ENCODE measurements around the gene HECTD4.

Gene HECTD4

DNA sequence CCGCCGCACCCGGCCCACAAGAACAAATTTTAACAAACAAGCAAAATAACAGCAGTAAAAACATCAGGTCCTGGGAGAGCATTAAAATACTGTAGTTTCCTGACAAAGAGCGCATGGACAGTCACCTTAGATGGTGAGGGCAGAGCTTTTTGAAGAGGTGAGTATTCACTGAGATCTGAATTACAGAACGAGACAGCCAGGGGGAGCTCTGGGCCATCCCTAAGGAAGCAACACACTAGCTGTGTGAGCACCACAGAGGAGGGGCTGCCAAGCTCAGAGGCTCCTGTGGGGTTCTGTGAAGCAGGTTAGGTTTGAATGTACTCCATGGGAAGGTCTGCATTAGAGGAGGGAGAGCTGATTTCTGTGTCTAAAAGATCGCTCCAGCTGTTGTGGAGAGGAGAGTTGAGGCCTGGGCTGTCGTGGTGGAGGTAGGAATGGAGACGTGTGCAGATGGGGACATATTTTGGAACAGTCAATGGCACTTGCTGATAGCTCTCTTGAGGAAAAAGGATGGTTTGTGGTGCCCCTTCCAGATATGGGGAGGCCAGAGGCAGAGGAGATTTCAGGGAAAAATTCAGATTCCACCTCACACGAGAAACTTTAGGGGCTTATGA is 184.0 kb downstream of the HECTD4 start:
- TF ChIP-seq, protein P1, sequence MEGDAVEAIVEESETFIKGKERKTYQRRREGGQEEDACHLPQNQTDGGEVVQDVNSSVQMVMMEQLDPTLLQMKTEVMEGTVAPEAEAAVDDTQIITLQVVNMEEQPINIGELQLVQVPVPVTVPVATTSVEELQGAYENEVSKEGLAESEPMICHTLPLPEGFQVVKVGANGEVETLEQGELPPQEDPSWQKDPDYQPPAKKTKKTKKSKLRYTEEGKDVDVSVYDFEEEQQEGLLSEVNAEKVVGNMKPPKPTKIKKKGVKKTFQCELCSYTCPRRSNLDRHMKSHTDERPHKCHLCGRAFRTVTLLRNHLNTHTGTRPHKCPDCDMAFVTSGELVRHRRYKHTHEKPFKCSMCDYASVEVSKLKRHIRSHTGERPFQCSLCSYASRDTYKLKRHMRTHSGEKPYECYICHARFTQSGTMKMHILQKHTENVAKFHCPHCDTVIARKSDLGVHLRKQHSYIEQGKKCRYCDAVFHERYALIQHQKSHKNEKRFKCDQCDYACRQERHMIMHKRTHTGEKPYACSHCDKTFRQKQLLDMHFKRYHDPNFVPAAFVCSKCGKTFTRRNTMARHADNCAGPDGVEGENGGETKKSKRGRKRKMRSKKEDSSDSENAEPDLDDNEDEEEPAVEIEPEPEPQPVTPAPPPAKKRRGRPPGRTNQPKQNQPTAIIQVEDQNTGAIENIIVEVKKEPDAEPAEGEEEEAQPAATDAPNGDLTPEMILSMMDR (IDR thresholded peaks at IDR 0.05) = peak; percentile 75

DNA sequence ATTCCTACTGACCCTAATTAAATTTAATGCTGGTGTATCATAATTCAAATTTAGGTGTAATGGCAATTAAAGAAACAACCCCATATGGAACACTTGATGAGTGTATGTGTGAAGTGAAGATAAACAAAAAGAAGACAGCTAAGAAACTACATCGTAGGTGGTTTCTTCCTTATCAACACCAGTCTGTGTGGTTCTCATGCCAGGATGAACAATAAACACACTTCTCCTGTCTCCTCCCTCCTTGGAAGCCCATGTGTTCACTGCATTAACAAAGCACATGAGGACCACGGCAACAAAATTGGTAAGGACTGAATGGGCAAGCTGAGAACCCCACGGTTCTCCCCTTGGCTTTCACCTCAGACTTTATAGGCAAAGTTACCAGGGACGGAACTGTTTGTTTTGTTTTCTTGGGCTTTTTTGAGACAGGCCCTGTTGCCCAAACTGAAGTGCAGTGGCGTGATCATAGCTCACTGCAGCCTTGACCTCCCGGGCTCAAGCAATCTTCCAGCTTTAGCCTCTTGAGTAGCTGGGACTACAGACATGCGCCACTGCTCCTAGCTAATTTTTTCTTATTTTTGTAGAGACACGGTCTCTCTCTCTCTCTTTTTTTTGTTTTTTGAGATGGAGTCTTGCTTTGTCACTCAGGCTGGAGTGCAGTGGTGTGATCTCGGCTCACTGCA is 185.9 kb downstream of the HECTD4 start:
- TF ChIP-seq, protein P1 (IDR thresholded peaks at IDR 0.05) = no peak

DNA sequence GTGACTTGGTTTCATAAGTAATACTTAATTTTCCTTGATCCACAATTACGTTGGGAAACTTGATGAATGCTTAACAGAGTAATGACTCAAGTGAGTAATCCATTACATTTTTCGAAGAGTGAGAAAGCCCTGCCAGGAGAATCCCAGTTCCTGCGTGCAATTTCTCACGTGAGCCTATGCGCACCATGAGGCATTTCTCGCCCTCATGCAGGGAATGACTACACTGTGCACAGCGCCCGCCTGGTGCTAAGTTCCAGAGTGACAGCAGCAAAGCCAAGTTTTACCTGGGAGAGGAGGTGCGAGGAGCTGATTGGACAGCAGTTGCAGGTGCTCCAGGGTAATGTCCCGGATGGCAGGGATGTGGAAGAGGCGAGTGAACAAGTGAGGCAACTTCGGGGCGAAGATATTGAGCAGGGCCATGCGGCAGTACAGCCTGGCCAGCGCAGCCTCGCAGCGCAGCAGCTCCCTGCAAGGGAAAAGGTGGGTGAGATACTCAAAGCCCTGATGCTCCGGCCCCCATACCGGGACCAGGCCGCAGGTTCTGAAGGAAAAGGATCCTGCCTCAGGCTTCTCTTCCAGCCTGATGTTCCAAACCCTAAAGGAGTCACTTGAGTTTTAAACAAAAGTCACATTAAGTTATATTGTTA is 187.5 kb downstream of the HECTD4 start:
- TF ChIP-seq, protein P1 (IDR thresholded peaks at IDR 0.05) = no peak

DNA sequence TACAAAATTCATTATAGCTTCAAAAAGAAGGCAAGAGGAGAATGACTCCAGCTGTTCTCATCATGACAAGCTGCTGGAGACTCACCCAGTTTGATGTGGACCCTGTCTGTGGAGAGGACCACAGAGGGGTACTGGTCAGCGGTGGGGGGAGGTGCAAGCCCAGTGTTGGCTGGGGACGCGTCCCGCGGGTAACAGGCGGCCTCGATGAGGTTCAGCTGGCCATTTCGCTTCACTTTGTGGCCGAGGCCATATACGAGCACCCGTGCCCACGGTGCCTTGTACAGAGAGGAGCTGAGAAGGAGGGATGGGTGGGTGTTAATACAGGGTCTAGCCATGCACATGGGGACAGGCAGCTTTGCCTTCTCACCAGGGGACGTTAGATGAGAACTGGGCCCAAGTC is 189.8 kb downstream of the HECTD4 start:
- TF ChIP-seq, protein P1 (IDR thresholded peaks at IDR 0.05) = no peak

DNA sequence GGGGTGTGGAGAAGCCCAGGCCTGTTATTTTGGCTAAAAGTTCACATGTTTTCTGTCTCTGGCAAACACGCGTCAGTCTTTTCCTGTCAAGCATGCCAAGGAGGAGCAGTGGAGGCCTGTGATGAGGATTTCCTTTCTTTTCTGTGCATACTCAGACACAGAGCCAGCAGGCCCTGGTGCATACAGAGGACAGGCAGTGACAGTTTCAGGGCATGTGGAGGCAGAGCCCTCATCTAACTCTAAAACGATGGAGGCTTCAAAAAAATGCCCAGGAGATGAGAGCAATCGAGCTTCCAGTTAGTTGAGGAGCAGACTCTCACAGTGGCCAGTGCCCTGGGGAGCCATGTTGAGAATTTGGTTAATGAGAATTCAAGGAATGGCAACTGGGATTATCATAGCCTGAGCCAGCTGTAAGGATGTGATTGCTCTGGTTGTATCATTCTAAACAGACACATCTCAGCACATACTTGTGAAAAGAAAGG is 190.3 kb downstream of the HECTD4 start:
- TF ChIP-seq, protein P1 (IDR thresholded peaks at IDR 0.05) = no peak

DNA sequence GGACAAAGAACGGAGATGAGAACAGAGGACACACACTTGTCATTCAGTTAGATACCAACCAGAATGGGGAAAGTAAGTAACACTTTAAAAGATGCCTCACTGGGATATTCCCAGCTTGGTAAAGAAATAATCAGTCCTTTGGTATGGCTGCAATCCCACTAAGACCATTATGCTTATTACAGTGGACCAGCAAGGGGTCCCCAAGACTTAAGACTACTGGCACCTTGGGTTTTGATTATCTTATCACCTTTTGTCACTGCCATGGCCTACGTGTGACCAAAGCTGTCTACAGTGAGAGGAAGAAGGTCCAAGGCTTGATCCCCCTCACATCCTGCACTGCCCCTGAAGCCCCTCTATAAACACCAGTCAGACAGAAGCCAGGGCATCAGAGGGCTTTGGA is 191.0 kb downstream of the HECTD4 start:
- TF ChIP-seq, protein P1 (IDR thresholded peaks at IDR 0.05) = no peak

DNA sequence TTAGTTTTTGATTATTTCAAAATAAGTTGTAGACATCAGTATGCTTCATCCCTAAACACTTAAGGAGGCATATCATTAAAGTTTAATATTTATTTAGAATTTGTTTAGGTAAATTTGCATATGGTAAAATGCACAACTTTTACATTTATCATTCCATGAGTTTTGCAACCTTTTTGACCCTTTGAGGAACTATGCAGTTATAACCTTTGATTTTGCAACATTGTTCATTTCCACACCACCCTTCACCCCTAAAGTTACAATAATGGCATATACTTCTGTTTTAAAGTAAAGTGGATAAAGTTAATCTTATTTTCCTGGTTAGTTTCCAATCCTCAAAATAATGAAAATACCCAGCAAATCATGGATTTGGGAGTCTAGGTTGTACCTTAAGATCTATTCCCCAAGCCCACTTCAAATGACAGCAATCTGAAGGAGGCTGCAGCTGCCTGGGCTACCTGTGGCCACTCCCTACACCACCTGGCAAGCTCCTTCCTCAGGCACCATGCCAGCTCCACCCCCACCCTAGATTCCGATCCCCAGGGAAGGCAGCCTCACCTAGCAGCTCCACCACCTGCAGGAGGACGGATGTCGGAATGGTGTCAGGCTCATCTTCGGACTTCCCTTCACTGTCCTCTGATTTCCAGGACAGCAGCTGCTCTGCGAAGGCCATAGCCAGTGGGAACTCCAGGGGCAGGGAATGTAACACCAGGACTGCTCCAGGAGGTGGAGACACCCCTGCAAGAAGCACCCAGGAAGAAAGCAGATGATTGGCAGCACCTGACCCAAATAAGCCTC is 191.8 kb downstream of the HECTD4 start:
- TF ChIP-seq, protein P1 (IDR thresholded peaks at IDR 0.05) = 0 out of 2 replicates have a peak, but pooled peaks have one; percentile 8
